NCI-H2029 treated with DMSO at 0.1 percent for 48 hours (cell line): Measurements from ENCODE around the gene WWTR1.
A peak's percentile ranks its signal among the peaks of the same experiment; 100 is the strongest.

Source experiments
- DNase-seq: peaks from one replicate; lab custom pipeline; 2025; lab: John Stamatoyannopoulos, UW

Gene WWTR1

DNA sequence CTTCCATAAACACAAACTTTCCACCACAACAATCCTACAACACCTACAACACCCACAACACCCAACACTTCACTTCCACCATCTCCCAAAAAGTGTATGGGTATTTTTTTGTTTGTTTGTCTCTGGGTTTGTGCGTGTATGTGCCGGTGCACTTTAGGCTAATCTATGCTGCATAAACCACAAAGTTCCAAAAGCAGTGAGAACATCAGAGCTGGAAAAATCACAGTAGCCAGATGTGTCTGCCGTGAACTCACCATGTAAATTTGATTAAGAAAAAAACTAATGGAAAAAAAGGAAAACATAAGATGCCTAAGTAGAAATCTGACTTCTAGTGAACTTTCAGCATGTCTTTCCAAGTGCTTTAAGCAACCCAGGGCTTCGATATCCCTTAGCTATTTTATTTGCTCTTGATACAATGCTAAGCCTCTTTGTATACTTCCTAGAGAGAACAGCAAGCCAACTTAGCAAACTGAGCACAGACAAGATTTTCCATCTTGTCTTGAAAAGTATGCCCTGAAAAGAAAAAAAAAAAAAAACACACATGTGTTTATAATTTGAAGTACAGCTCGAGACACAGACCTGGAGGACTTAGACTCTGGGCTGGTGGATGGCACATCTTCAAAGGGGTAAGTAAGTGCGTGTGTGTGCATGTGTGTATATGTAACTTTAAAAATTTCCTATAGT is 91.4 kb downstream of the WWTR1 start:
- no peak for DNase-seq

DNA sequence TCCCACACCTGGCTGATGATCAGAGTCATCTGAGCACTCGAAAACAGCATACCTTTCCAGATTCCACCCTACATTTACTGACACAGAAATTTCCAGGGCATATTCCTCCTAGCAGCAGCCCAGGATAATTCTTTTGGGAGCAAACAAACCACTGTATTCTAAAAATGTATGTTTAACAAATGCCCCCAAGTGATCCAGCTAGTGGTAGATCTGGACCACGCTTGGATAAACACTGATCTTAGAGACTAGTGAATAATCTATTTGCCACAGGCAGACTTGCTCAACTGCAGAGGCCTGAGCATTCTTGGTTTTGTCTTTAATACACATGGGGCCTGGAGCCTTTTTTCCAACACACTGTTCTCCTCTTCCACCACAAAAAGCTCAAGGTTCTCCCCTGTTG is 93.7 kb downstream of the WWTR1 start:
- DNase-seq = no peak

DNA sequence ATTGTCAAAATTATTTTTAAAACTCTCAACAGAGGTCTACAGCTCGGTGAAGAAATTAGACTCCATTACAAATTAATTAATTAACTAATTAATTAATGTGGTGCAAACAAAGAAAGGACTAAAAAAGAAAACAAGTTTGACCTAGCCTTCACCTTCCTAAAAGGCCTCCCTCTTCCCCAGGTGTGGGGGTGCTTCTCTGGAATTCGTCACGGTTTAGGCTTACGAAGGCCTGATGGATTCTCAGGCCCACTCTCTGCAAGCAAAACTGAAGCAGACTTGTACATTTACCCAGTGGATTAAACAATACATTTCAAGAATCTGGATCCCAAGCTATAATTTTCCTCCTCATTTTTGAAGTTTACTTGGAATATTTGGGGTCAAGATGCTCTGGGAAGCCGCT is 94.7 kb downstream of the WWTR1 start:
- no peak for DNase-seq

DNA sequence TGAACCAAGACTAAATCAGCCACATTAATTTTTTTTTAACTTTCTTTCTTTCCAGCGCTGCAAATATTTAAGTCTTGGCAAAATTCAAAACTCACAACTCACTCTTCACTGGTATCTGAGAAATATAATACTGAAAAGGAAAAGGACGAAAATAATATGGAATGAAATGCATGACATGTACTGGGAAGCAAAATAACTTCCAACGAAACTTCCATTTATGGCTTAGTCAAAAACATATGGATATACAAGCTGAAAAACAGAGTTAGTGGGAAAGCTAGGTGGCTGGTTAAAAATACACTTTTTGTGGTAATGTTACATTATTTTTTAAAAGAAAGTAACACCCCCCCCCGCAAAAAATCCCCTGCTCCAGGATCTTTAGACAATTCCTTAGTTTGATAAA is 97.2 kb downstream of the WWTR1 start:
- DNase-seq = no peak

DNA sequence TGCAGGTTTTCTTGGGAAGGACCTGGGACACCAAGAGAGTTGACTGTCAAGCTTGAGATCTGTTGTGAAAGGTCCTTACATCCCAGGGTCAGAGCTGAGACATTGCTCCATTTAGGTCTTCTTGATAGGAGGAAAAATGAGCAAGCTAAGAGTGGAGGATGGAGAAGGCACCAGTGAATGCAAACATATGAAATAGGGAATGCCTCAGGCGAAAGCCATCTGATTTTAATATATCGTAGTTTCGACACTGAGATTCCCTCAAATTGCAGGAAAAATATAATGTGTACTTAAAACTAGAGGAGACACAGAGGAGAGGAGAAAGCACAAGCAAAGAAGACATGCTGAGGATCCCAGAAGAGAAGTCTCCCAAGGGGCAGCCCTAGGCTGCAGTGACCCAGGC is 97.8 kb downstream of the WWTR1 start:
- no peak for DNase-seq

DNA sequence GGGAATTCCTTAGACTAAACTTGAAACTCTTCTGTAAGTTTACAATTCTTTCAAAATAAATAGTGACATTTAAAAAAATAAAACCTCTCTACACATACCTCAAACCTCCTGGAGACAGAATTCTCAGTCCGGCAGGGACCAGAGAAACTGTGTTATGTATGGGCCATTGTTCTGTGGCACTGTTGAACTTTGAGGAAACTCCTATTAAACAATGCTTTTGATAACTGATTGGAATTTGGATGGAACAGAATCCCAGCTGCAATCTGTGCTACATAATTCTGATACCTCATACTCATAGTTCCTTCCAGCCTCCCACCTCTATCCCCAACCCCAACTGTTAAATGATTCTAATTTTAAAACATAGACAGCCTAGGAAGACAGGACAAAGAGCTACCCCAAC is 98.3 kb downstream of the WWTR1 start:
- no peak for DNase-seq

DNA sequence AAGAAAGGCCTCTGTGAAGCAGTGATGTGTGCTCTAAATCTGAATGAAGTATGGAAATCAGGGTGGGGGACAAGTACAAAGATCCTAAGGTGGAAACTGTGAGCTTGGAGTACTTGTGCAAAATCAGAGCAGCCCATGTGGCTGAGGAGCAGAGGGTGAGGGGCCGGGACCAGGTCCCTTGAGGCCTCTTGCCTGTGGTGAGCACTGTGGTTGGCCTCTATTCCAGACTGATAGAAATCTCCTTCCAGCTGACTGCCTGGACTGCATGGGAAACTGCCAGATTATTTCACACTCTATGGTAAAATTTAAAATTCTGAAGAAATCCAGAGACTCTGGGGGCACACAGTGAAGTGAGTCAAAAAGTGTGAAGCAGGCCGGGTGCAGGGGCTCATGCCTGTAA is 101.9 kb downstream of the WWTR1 start:
- no peak for DNase-seq

DNA sequence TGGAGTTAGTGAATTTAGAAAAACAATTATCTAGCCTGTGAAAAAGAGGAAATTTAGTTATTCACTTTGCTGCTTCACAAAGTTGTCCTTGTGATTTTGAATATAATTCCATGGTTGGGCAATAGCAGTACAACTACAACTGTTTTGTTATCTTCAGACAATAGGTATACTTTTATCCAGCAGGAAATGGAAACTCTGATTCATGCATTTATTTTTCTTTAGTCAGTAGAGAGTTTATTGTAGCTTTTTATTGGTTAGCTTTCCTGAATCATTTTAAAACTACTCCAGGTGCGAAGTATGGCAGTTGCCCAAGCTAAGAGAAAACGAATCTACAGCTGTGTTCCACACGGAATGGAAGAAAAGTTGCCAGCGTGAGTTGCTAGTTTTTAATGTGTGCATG is 103.0 kb downstream of the WWTR1 start:
- no peak for DNase-seq

DNA sequence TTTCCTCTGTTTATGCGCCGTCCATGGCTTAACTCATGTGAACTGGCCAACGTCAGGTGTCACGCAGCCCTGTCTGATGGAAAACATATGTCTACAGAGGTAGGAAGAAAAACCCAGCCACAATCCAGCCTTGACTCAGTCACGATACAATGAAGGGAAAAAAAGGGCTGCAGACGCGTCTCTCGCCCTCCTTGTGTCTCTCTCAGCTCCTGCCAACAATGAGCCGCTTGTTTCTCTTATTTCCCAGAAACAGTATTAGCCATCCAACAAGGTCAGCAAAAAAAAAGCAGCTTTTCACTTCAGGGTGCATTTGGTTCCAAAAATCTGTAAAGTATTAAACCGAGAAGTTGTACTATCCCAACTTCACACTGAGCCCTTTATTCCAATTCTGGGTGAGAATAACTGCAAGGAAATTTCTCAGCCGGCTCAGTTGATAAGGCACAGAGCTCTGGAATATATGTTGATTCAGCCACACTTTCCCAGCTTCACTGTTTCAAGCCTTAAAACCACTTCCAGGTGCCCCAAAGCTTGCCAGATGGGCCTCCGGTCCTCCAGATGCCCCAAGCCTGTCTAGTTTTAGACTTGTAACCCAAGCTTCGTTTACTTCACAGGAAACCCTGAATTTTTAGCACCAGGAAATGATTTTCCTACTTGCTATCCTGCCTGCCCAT is 103.9 kb downstream of the WWTR1 start:
- no peak for DNase-seq

DNA sequence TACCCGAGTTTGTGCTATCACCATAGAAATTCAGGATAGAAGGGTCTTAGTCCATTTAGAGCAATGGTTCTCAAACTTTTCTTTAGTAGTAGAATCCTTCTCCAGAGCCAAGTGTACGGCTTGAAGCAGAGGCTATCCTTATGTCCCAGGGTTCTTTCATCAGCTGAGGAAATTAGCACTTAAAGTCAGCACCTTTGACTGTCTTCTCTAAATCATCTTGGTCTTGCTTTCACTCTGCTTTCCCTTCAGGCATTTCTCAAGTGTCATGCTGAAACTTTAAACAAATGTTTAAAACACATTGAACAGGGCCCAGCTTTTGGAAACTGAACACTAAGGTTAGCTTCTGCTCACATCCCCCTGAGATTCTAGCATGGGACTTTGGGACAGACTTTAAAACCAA is 105.1 kb downstream of the WWTR1 start:
- no peak for DNase-seq

DNA sequence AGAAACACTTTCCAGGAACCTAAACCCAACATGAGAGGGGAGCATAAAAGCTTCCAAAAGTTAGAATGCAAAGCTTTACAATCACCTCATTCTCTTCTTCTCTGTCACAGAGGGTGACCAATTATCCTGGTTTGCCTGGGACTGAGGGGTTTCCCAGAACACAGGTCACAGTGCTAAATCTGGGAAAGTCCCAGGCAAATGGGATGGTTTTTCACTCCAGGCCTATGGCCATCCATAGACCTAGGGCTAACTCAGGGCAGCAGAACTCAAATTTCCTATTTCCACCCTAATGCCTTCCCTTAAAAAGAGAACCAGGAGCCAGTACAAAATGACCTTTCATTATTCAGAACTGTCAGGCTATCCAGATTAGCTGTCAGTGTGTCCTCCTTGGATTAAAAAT is 106.3 kb downstream of the WWTR1 start:
- DNase-seq = no peak

DNA sequence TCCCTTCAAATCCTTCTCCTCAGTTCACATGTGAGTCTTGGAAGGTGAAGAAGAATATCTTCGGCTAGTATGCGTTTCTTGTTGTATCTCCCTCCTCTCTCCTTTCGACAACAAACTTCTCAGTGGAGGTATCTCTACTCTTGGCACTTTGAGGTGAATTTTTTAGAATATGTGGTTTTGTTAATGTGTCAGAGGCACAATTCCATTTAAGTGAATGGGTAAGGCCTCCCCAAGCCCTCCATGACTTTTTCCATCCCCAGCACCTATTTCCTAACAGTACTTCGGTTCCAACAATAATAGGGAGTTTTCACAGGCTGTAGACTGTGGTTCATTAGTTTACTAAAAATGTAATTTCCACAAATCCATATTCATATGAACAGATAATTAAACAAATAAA is 109.2 kb downstream of the WWTR1 start:
- DNase-seq = no peak

DNA sequence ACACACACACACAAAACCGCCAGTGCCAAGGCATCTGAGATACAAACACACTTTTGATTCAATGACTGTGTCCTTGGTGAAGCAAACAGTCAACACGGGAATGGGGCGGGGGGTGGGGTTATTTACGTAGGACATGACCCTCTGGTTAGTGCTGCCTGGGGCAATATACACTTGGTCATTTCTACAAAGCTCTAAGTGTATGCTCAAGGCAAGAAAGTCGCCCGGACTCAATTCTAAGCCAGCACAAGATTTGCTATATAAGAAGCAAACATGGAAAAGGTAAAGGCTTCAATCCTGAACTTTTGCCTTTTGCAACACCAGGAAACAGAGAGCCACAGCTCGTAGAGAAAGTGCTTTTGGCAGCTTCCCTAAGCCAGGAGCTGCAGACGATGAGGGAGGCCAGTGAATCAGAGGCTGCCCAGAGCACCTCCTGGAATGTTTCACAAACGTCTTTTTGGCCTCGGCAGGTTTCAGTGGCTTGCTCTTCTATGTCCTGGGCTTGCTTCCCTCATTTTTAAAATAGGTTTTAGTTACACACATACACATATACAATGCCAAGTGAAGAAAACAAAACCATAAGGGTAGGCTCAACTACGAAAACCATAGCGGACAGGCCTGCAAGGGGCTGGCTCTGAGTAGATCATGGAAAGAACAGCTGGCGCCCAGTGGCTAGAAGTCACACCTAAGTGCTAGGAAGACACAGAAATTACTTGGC is 109.7 kb downstream of the WWTR1 start:
- peak; percentile 48 for DNase-seq

DNA sequence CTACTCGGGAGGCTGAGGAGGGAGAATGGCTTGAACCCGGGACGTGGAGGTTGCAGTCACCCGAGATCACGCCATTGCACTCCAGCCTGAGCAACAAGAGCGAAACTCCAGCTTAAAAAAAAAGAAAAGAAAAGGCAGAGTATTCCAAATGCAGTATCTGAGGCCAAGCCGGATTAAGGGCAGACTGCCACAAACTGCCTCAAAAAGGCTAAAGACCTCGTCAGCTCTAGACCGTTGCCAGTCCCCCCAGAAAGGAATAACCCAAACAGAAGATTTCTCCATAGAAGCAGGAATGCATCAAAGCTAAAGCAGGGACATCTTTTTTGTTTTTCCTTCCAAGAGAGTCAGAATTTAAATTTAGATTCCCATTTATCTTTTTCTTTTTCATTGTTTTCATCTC is 110.4 kb downstream of the WWTR1 start:
- no peak for DNase-seq

DNA sequence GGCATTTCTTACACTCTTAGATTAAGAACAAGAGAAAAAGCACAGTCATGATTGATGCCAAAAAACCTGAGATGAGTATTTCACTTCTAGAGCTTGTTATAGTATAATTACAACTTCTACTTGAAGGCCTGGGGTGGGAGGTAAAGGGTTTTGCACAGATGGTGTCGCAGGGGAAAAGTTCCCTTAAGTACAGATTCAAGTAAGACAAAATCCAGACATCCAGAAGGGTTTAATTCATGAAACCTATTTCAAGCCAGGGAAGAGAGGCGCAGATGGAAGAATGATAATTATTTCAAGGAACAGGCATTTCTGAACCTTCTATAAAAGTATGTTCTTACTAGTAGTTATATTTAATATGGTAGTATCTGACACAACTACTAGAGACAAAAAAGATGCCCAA is 112.8 kb downstream of the WWTR1 start:
- no peak for DNase-seq

DNA sequence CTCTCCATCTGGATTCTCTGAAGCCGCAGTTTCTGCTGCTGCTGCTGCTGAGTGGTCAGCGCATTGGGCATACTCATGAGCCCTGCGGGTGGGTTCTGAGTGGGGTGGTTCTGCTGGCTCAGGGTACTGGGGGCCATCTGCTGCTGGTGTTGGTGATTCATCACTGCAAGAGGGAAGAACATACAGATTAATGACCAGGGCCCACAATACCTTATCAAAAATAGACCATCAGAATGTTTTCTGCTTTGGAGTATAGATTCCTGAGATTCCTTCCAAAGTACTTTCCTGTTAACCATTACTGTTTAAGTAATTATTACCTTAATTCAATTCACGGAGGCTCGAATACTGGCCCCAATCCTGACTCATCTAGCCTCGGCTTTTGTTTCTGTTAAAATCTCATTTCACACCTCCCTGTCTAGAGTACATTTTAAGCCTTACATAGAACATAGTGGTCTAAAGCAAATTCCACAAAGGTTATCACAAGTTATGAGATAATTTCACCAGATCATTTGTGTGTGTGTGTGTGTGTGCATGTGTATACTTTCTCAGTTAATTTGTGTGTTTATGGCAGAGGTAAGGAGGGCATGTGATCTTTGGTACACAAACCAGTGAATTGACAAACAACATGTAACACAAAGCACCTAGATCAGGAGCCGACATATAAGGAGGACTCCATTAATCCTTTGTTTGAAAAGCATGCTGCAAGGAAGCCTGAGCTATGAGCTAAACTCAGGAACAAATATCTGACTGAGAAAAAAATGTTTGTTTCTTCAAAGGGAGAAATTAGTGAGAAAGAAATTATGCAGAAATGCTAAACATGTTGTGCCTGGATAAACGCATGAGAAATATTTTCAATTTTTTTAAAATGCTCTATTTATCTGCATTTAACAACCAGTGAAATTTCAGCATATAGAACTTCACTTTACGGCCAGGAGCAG is 115.2 kb downstream of the WWTR1 start:
- peak; percentile 72 for DNase-seq

DNA sequence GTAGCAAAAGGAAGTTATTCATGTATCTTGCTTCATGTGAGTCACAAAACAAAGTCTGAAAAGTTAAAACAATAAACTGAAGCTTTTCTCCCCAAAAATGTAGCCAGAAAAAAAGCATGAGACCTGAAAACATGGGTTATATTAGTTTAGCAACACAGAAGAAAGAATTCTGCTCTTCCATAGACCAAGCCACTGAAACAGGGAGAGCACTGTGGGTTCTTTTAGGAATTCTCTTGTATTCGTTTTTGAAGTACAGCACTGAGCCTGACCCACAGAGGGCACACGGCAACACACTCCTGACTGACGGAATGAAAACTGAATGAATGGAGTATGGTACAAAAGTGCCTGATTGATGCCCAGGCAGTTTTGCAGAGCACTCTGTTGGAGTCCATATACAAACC is 116.7 kb downstream of the WWTR1 start:
- no peak for DNase-seq

DNA sequence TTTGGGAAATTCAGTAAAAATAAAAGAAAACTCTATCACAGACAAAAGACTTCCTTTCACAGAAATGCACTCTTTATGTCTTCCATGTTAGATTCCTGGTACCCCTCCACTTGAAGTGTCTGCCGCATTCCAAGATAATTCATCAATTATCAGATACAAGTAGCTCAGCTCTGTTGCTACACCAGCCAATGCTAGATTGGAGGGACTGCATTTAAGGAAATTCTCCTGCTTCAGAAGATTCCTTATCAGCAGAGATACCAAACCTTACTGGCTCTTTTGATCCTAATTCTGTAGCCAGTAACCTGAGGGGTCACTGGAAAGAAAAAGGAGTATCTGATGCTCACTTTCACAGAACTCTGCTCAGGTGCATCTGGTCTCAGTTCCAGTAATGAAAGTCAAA is 119.5 kb downstream of the WWTR1 start:
- DNase-seq = no peak

DNA sequence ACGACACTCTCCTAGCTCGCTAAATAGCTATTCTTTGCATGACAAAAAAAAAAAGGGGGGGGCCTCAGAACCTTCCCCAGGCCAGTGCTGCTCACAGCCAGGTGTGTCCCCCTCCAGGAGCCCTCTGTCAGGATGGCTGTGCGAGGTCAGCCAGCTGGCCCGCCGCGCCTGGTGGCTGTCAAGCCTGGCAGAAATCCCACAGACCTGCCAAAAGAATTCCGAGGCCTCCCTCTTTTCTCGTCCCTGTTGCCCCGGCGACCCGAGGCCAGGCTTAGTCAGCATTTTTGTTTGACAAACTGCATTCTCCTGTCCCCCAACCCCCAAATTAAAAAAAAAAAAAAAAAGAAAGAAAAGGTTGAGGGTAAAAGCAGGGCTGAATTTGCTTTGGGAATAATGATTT is 121.4 kb downstream of the WWTR1 start:
- peak; percentile 42 for DNase-seq

DNA sequence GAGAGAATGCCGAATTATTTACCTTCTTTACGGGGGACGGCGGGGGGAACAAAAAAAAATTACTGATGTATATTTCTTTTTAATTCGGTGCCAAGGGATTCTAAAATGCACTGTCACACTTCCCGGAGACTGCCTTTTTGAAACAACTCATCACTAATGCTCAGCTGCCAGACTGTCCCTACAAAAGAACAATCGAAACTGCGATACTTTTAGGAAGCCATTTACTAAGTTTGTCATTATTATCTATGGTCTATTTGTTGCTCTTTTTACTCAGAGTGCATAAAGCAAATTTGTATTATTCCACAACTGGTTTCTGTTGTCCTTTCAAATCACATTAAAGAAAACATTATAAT is 122.5 kb downstream of the WWTR1 start:
- DNase-seq = peak; percentile 81

DNA sequence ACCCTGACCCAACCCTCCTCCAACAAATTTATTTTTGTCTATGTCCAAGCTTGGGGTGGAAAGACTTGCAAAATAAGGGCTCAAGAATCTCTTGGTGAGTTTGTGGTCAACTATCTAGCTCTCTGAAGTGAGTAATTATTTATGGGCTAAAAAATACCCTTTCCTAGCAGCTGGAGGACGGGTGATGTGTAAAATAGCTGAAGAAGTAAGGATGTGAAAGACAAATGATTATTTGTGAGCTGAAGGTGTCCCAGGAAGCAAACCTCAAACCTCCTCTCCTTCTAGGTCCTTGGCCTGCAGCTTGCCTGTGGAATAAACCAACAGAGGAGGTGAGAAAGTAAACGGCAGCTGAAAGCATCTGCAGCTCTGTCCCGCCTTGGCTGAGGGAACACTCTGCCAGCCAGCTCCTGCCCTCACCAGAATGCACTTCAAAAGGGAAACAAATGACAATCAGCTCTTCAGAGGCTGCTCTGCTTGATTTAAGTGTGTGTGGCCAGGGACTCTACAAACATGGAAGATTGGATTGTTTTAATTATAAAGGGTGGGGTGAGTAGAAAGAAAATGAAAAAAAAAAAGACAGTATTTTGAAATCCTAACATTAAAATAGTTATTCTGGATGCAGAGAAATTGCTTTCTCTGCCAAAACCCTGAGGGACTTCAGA is 123.0 kb downstream of the WWTR1 start:
- DNase-seq = peak; percentile 94

DNA sequence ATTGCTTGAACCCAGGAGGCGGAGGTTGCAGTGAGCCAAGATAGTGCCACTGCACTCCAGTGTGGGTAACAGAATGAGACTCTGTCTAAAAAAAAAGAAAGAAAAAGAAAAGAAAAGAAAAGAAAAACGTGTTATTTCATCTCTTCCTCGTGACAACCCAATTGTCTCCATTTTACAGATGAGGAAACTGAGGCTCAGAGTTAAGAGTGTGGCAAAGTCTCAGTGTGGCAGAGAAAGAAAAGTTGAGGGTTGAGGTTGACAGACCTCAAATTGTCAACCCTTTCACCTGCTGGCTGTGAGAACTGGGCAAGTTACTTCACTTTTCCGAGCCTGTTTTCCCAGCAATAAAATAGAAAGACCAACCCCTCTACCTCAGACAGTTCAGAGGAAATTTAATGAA is 123.7 kb downstream of the WWTR1 start:
- DNase-seq = no peak
